Measurements from ENCODE around the gene ZRANB1. TPM values are rescaled to one million over a fixed set of nuclear protein-coding genes. Genes with fewer than 3 reads are reported as not detected.

The ZRANB1 gene
- total and polyA plus RNA-seq, 2 of the 4 experiments (the other 2 are of a cell fraction), result 11.2 to 24.7 TPM

DNA sequence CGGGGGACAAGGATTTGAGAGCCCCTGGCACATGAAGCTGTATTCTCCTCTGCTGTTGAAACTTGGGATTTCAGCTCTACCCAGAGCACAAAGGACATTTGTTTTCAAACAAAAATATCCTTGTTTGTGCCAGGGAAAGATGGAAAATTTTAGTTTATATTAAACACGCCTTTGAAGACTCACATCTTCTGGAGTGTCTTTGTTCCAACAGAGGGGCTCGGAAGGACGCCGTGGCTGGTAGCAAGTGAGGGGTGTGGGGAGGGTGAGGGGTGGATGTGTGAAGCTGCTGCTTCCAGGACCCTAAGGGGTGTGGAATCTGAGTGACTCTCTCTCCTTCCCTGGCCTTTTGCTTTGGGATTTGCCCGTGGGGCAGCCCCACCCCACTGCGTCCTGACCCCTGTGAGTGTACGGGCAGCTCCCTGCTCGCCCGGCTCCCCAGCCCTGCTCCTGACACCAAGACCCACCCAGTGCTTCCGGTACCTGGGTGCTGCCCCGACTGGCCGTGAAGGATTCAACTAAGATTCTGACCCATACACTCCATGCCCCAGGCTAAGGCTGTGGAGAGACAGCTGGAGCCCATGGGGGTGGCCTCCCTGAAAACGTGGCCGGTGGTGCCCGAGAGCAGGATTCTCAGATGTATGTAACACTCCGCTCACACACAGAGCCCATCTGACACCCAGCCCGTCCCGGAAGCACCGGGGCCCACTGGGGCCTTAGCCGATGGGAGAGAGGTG lies 59.6 kb downstream of the ZRANB1 start:
- Histone ChIP-seq H3K79me1 (ENCODE audit: low read depth in 1 of 2, low read length in 2 of 2) (peaks cover 24 to 91% of the 10 kb centered on the region in 2 experiments), H3K36me3 (ENCODE audit: control insufficient read depth, insufficient read depth, low read length) (peaks cover 54% of the 10 kb centered on the region; the same call in 1 of the 2 replicates), H4K5ac (ENCODE audit: low read depth, low read length) (no peak overlapping the region; the same call in 1 of the 2 replicates), H2BK15ac (ENCODE audit: low read depth, low read length) (0 out of 3 replicates have a peak overlapping the region, but pooled peaks have one; percentile 17), H3K56ac (ENCODE audit: extremely low read depth, insufficient read depth, low read length) (no peak overlapping the region), H3K18ac (ENCODE audit: low read depth, low read length) (no peak overlapping the region; the same call in 1 of the 2 replicates), H2AK9ac (replicated peaks; ENCODE audit: low read depth, low read length, poor library complexity) (peak overlapping the region; percentile 91), H3K9ac (ENCODE audit: low read depth, low read length) (peak overlapping the region; percentile 22; the same call in 1 of the 2 replicates), H3K4me3 (ENCODE audit: insufficient read depth, low read depth, low read length) (no peak overlapping the region), H3K27me3 (ENCODE audit: control insufficient read depth, insufficient read depth, low read length) (no peaks in the 10 kb centered on the region), H3K4ac (ENCODE audit: low read depth, low read length) (peak overlapping the region; percentile 67; the same call in 1 of the 2 replicates), H4K8ac (ENCODE audit: low read depth in 2 of 2, low read length in 2 of 2) (peak overlapping the region; percentile 22 to 50; a peak in 2 of 4 replicates), H4K91ac (ENCODE audit: insufficient read depth, low read depth, low read length) (peak overlapping the region; percentile 58), H2BK120ac (ENCODE audit: low read depth, low read length) (no peak overlapping the region), H3K27ac (ENCODE audit: insufficient read depth, low read length) (peak overlapping the region; percentile 30; the same call in 1 of the 2 replicates), H4K20me1 (ENCODE audit: insufficient read depth, low read length) (peaks cover 64% of the 10 kb centered on the region), H2BK20ac (ENCODE audit: low read depth, low read length) (0 out of 2 replicates have a peak overlapping the region, but pooled peaks have one; percentile 15), H2AK5ac (ENCODE audit: low read depth, low read length) (peak overlapping the region; percentile 59; the same call in 1 of the 2 replicates), H2AFZ (replicated peaks; ENCODE audit: low read length, poor library complexity) (peak overlapping the region; percentile 7), H3K4me2 (ENCODE audit: low read depth, low read length) (no peak overlapping the region), H3K14ac (replicated peaks; ENCODE audit: low read depth, low read length) (peak overlapping the region; percentile 3; the same call in 1 of the 2 replicates), H3K9me3 (ENCODE audit: control insufficient read depth, insufficient read depth, low read length) (no peaks in the 10 kb centered on the region), H3K9me1 (ENCODE audit: insufficient read depth, low read length) (peaks cover 23% of the 10 kb centered on the region), H3K4me1 (ENCODE audit: control insufficient read depth, insufficient read depth, low read length) (peaks cover 34% of the 10 kb centered on the region), H2BK5ac (ENCODE audit: low read depth, low read length, poor library complexity, severe bottlenecking) (peak overlapping the region; percentile 22), H3K23ac (ENCODE audit: low read depth, low read length) (peak overlapping the region; percentile 14; the same call in 1 of the 2 replicates)
- 67% methylated on average over 4 of the region's 21 CpGs; no CpG with 5 or more reads in 1 of the 2 experiments for WGBS, 2 experiments (ENCODE audit: extremely low coverage in 2 of 2, insufficient read length in 1 of 2)
- in situ Hi-C loops (cut with MboI; ENCODE audit: low sequenced_read_pairs) (no loop called here), intact Hi-C loops (cut with micrococcal nuclease) (loop anchor here (2.0 kb wide), 1 partner anchor 27 kb away; no protein-coding TSS in a partner anchor), dilution Hi-C loops (cut with HindIII; ENCODE audit: low sequenced_read_pairs, unreplicated experiment) (no loop called here)
- ATAC-seq (ENCODE audit: low read depth), result no peak
- ChIA-PET POLR2A (ENCODE audit: unreplicated experiment) (no interaction called here), CTCF (interaction anchor here (1.3 to 2.1 kb wide), 2 partner anchors 9 to 60 kb away, joined by 5 to 6 read pairs; no protein-coding TSS in a partner anchor)
- DNase-seq, result no peak
- BruUV-seq (replicated peaks), result no TSS peak
- no peak for TF ChIP-seq POLR2A (IDR thresholded peaks at IDR 0.05; ENCODE audit: low read depth, low read length)
- TF ChIP-seq RCOR1 (IDR thresholded peaks at IDR 0.05; ENCODE audit: insufficient replicate concordance, low read length), result no peak
- no peak for TF ChIP-seq SMC3 (IDR thresholded peaks at IDR 0.05; ENCODE audit: low read depth, low read length)
- no peak for TF ChIP-seq BHLHE40 (IDR thresholded peaks at IDR 0.05; ENCODE audit: low read depth, low read length)
- no peak for TF ChIP-seq MAZ (IDR thresholded peaks at IDR 0.05; ENCODE audit: borderline replicate concordance, low read depth, low read length)
- no peak for TF ChIP-seq CHD1 (IDR thresholded peaks at IDR 0.05; ENCODE audit: low read depth, low read length)
- no peak for TF ChIP-seq MXI1 (IDR thresholded peaks at IDR 0.05; ENCODE audit: borderline replicate concordance, low read depth, low read length)
- TF ChIP-seq, protein P1, sequence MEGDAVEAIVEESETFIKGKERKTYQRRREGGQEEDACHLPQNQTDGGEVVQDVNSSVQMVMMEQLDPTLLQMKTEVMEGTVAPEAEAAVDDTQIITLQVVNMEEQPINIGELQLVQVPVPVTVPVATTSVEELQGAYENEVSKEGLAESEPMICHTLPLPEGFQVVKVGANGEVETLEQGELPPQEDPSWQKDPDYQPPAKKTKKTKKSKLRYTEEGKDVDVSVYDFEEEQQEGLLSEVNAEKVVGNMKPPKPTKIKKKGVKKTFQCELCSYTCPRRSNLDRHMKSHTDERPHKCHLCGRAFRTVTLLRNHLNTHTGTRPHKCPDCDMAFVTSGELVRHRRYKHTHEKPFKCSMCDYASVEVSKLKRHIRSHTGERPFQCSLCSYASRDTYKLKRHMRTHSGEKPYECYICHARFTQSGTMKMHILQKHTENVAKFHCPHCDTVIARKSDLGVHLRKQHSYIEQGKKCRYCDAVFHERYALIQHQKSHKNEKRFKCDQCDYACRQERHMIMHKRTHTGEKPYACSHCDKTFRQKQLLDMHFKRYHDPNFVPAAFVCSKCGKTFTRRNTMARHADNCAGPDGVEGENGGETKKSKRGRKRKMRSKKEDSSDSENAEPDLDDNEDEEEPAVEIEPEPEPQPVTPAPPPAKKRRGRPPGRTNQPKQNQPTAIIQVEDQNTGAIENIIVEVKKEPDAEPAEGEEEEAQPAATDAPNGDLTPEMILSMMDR (conservative IDR thresholded peaks at IDR 0.05; ENCODE audit: low read depth, low read length), result no peak
- TF ChIP-seq, protein P2, sequence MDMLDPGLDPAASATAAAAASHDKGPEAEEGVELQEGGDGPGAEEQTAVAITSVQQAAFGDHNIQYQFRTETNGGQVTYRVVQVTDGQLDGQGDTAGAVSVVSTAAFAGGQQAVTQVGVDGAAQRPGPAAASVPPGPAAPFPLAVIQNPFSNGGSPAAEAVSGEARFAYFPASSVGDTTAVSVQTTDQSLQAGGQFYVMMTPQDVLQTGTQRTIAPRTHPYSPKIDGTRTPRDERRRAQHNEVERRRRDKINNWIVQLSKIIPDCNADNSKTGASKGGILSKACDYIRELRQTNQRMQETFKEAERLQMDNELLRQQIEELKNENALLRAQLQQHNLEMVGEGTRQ (IDR thresholded peaks at IDR 0.05; ENCODE audit: low read depth, low read length), result no peak
- TF ChIP-seq RFX5 (IDR thresholded peaks at IDR 0.05; ENCODE audit: low read depth, low read length), result no peak
- no peak for TF ChIP-seq RAD21 (IDR thresholded peaks at IDR 0.05; ENCODE audit: low read length)
- TF ChIP-seq, protein P3, sequence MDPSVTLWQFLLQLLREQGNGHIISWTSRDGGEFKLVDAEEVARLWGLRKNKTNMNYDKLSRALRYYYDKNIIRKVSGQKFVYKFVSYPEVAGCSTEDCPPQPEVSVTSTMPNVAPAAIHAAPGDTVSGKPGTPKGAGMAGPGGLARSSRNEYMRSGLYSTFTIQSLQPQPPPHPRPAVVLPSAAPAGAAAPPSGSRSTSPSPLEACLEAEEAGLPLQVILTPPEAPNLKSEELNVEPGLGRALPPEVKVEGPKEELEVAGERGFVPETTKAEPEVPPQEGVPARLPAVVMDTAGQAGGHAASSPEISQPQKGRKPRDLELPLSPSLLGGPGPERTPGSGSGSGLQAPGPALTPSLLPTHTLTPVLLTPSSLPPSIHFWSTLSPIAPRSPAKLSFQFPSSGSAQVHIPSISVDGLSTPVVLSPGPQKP (IDR thresholded peaks at IDR 0.05; ENCODE audit: borderline replicate concordance, low read depth, low read length), result no peak
- TF ChIP-seq NFE2L2 (IDR thresholded peaks at IDR 0.05; ENCODE audit: low read depth, low read length), result no peak

Data from IMR-90 (cell line).